CD4-positive, alpha-beta T cell treated with Interleukin-10 for 1 hour (primary cell): ENCODE results near the gene SLC22A4.

Source experiments
- DNase-seq: peaks from one replicate; pipeline ENCODE4 v3.0.0-alpha.2; 2020

Gene SLC22A4

DNA sequence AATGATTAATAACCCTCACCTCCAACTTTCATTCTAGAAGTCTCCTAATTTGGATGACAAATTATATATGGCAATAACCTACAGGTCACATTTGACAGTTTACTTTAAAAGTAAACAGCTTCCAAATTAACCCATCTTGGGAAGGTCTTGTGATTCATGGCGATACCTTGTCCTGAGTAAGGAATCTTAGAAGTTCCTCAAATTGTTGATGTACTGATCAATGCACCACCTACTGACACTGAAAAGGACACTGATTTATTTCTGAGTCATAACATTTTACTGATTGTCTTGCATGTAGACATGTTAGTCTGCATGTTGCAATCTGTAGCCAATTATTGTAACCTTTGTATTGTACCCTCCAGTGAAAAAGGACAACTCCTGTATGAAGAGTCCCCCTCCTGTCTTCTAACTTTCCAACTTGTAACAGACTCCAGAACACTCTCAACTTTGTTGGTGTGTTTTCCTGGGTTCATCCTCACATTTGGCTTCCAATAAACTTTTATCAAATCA, 59.3 kb downstream of the SLC22A4 start:
- no peak for DNase-seq

DNA sequence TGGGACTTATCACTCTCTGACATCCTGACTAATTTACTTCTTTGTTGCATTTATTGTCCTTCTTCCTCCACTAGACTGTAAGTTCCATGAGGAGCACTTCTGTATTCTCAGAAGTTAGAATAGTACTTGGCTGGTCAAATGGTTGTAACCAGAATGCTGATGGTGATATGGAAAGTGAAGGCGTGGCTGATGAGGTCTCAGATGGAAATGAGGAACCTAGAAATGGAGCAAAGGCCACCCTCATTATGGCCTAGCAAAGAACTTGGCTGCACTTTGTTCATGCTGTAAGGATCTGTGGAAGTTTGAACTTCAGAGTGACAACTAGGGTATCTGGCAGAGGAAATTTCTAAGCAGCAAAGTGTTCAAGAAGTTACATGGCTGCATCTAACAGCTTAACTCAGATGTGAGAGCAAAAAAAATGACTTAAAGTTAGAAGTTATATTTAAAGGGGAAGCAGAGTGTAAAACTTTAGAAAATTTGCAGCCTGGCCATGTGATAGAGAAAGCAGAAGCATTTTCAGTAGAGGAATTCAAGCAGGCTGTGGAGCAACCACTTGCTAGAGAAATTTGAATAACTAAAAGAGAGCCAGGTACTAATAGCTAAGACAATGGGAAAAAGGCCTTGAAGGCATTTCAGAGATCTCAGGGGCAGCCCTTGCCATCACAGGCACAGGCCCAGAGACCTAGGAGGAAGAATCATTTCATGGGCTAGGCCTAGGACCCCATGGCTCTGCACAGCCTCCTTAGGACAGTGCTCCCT, 60.4 kb downstream of the SLC22A4 start:
- no peak for DNase-seq

DNA sequence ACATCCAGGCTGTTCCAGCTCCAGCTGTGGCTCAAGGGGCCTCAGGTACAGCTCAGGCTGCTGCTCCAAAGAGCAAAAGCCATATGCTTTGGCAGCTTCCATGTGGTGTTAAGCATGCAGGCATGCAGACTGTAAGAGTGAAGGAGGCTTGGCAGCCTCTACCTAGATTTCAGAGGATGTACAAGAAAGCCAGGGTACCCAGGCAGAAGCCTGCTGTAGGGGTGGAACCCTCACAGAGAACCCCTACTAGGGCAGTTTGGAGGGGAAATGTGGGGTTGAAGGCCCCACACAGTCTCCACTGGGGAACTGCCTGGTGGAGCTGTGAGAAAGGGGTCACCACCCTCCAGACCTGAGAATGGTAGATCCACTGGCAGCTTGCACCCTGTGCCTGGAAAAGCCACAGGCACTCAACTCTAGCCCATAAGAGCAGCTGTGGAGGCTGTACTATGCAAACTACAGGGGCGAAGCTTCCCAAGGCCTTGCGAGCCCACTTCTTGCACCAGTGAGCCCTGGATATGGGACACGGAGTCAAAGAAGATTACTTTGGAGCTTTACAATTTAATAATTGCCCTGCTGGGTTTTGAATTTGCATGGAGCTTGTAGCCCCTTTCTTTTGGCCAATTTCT, 61.1 kb downstream of the SLC22A4 start:
- DNase-seq, result no peak

DNA sequence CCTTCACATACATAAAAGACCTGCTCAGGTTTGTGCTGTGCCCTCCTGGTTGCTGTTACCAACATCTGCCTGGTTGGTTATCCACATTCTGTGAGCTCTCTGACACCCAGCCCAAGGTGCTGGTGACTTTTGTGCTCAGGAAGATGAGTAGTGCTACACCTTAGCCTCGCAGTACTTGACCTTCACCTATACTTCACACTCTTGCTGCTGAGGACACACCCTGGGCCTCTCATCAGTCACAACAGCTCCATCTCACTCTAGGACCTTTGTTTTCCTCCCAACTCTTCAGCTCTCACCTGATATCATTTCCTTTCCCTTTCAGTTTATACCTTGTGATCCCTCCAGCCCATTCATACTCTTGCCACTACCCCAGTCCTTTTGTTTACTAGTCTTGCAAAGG, 64.6 kb downstream of the SLC22A4 start:
- DNase-seq, result no peak

DNA sequence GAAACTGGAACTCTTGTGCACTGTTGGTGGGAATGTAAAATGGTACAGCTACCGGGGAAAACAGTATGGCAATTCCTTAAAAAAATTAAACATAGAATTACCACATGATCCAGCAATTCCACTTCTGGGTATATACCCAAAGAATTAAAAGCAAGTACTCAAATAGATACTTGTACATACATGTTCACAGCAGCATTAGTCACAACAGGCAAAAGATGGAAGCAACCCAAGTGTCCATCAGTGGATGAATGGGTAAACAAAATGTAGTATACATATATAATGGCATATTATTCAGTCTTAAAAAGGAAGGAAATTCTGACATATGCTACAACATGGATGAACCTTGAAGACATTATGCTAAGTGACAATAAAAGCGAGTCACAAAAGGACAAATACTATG, 67.9 kb downstream of the SLC22A4 start:
- DNase-seq, result no peak

DNA sequence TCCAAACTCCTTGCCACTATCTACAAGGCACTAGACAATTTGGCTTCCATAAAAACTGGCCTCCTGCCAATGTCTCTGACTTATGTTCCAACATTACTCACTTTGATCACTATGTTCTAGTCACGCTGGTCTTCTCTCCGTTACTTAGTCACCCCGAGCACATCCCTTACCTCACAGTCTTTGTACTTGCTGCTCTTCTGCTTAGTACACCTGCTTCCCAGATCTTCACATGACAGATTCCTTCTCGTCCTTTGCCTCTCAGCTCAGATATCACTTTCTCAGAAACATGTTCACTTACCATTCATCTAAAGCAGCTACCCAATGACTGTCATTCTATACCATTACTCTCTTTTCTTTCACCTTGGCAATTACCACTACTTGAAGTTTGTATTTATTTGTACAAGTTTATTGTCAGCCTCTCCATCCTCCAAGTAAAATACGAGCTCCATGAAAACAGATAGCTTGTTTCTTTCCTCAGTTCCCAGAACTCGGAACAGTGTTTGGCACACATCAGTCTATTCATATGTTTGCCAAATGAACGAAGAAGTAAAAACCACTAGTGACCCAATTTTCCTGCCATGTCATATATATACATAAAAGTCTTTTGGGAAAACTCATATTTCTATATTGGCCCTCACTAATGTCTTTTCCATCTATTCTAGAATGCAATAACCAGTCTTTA, 69.4 kb downstream of the SLC22A4 start:
- no peak for DNase-seq

DNA sequence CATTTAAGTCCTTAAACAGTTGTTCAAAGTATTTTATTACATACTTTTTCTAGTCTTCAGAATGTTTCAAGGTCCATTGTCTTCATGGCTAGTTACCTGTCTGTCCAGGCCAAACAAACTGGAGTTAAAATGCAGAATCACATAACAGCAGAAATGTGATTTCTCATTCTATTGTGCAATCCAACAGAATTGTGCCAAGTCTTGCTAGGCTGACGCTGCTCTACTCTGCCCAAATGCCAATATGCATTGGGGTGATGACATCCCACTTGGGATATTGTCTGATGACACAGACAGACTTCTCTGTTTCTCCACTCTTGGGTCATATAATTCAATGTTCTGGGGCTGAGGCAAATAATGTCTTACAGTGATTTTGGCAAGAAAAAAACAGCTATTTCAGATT, 70.1 kb downstream of the SLC22A4 start:
- DNase-seq, result no peak

DNA sequence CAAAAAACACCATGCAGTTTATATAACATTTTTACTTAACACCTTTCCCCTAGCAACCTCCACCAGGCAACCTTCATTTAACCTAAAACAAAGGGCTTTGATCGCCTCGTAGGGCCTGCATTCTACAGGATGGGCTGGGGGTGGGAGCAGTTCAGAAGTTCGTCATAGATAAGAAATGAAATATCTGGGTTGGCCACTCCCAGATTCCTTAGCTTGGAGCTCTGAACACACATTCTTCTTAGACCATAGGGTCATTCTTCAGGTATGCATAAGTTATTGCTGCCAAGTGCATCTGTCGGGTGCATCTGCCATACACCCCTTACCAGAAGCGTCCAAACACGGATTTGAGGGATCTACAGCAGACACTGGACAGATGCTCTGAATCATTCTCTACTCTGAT, 71.0 kb downstream of the SLC22A4 start:
- no peak for DNase-seq

DNA sequence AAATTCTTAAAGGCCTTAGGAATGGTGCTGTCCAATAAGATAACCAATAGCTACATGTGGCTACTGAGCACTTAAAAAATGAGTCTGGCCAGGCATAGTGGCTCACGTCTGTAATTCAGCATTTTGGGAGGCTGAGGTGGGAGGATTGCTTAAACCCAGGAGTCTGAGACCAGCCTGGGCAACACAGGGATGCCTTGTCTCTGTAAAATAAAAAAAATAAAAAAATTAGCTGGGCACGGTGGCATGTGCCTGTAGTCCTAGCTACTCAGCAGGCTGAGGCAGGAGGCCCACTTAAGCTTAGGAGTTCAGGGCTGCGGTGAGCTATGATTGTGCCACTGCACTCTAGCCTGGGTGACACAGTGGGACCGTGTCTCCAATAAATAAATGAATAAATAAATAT, 74.0 kb downstream of the SLC22A4 start:
- DNase-seq, result no peak

DNA sequence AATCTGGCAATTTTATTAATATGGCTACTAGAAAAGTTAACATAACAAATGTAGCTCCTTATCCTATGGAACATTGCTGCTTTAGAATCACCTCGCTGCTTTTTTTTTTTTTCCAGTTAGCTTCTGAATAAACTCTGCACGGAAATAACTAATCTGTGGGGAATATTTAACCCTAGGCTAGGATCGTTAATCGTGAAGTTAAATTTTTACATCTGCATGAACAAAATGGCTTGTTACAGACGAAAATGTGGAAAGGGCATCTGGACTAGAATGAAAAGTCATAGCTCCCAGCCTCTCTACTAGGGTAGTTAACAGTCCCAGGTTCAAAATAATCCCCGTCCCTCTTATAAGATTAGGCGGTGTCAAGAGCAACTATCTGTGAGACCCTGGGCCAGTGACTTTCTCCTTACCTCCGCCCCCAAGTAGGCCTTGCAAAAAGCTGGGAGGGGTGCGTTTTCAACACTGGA, 74.8 kb downstream of the SLC22A4 start:
- DNase-seq, result no peak

DNA sequence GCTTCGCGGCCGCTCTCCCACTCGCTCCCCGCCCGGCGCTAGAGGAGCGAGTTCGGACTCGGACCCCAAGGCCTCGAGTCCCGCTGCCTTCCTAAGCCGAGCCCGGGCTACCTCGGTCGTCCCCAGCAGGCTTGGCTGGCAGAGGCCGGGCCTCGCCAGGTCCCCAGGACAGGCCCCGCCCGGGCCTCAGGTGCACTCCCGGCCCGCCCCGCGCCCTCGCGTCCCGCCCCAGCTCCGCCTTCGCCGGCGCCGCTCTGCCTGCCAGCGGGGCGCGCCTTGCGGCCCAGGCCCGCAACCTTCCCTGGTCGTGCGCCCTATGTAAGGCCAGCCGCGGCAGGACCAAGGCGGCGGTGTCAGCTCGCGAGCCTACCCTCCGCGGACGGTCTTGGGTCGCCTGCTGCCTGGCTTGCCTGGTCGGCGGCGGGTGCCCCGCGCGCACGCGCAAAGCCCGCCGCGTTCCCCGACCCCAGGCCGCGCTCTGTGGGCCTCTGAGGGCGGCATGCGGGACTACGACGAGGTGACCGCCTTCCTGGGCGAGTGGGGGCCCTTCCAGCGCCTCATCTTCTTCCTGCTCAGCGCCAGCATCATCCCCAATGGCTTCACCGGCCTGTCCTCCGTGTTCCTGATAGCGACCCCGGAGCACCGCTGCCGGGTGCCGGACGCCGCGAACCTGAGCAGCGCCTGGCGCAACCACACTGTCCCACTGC, 75.4 kb downstream of the SLC22A4 start, which contains the start of gene SLC22A5:
TSS of gene SLC22A5 (plus strand) at position 237 of the 707 bp plus-strand sequence. CDS start at position 500, 263 bp downstream.
- DNase-seq, result peak; percentile 64

DNA sequence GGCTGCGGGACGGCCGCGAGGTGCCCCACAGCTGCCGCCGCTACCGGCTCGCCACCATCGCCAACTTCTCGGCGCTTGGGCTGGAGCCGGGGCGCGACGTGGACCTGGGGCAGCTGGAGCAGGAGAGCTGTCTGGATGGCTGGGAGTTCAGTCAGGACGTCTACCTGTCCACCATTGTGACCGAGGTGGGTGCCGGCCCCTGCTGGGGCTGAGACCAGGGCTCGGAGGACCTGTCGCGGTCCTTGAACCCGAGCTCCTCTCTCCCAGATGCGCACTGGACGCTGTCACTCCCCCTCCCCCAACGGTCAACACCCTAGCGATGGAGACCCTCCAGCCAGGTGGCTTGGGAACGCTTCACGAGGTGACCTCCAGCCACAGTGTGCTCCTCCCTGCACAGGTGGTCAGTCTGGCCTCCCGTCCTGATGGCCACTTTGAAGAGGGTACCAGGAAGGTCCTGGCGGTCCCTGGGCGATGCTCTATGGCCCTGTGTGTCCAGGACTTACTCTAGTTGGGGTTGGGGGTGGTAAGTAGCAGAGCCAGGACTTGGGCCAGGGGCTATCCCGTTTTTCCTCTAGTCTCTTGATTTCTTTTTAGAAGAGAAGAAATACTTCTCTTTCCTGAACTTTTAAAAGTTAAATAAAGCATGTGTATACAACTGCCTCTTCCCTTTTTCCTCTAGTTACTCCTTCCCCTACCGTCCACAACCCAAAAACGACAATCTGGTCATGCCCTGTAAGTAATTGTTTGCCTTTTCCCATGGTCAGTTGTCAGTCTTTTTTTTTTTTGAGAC, 76.2 kb downstream of the SLC22A4 start:
- DNase-seq, result no peak

DNA sequence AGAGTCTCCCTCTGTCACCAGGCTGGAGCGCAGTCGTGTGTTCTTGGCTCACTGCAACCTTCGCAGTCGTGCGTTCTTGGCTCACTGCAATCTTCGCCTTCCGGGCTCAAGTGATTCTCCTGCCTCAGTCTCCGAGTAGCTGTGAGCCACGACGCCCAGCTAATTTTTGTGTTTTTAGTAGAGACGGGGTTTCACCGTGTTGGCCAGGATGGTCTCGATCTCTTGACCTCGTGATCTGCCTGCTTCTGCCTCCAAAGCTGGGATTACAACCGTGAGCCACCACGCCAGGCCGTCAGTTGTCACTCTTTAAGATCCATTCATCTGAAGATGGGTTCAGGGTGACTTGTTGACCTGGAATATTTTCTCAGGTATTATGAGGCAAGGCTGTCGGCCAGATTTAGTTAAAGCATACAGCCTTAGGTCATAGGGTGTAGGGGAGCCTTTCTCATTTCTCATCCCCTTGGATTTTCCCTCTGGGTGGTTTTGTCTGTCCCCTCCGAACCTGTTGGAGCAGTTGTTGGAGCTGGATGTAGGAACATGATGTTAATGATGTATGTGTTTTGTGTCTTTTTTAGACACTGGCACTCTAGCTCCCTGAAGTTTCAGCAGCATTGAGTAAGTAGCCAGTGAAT, 76.9 kb downstream of the SLC22A4 start:
- DNase-seq, result no peak

DNA sequence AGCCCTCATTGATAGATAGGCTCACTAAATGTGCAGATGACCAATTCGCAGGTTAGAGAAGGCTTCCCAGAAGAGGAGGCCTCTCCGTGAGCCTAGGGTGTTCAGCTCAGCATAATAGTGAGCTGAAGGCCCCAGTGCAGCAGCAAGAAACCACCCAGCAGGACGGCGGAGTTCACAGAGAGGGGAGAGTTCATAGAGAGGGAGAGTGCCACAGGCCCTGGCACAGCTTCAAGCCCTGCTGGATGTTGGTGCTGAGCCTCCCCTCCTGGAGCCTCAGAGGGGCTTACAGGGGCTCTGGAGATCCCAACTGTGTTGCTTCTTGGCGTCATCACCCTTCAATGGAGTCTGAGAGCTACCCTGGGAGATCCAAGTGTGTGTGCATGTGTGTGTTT, 77.4 kb downstream of the SLC22A4 start:
- DNase-seq, result no peak

DNA sequence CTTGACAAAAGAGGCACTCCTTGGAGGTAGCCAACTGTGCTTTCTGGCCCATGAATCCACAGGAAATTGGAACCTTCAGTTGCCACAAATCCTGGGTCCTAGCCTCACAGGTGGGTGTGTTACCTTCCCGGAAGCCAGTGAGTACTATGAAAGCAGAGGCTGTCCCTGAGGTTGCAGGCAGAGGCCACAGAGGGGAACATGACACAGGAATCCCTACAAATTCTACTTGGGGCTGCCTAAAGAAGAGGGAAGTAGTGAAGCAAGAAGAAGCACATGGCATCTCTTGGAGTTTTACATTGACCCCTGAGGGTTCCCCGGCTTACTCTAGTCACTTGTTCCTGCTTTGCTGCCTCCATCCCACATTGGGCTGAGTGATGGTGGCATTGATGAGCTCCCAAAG, 77.9 kb downstream of the SLC22A4 start:
- DNase-seq, result no peak

DNA sequence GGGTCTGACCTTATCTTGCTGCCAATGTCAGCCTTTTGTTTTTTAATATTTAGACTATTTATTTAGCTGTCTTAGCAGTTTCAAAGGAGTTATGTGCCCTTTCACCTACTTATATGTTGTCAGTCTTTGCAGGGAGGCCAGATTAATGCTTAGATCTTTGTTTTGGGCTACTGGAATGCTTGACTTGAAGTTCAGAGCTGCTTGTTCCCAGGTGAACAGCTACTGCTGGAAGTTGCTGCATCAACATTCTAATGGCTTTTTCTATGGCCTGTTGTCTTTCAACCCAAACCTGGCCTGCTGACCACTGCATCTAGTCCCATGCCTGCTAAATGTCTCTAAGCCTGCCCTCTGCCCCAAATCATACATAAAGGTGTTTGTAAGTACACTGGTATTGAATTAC, 78.3 kb downstream of the SLC22A4 start:
- no peak for DNase-seq

DNA sequence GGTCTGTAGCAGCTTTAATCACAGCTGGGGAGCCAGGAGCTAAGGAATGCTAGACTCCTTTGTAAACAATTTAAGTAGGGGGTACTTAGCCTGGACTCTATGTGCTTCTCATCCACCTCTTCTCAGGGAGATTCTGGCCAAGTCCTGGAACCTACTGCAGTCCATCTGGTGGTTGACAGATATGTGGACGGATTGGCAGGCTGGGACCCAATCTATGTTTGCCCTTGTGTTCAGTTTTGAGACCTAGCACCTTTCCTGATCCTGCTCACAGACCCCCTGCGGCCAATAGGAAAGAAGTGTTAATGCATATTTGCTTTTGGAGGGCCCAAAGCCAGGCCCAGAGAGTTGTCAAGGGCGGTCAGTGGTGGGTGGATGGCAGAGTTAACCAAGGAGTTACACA, 81.8 kb downstream of the SLC22A4 start:
- no peak for DNase-seq

DNA sequence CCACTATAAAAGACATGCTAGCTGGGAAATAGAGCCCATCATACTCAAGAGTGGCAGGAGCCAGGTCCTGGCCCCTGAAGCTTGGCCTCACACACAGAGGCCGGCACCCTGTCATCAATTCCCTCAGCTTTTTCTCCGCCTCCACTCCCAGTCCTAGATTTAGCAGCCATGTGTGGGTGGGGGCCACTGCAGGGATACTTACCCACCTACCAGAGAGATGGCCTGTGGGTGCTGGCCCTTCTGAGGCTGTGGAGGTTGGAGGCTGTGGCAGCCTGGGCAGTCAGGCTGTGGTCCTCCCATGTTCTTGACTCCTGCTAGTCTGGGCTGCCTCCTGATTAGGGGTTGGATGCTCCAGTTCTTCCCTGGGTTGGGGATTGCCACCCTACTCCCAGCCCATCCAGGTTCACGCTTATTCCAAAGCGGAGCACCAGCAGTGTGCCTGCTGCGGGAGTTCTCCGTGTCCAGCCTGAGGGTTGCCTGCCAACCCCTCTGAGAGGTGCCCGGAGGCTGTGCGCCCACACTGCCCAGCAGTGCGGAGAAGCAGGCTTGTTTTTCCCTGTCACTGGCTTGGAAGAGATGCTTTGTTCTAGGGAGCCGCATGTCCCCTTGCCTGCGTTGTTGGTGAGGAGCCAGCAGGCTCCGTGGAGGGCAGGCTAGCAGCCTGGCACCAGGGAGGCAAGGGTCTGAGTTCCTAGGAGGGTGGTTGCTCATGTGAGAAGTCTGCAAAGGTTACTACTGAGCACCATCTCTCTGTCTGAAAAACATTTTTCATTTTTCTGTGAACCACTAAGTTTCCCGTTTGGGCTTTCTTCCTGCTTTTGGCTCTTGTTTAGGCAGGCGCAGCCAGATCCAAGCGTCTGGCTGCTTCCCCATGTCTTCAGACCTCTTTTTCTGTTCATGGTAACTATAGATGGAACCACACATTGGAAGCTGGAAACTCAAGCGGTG, 82.8 kb downstream of the SLC22A4 start:
- no peak for DNase-seq

DNA sequence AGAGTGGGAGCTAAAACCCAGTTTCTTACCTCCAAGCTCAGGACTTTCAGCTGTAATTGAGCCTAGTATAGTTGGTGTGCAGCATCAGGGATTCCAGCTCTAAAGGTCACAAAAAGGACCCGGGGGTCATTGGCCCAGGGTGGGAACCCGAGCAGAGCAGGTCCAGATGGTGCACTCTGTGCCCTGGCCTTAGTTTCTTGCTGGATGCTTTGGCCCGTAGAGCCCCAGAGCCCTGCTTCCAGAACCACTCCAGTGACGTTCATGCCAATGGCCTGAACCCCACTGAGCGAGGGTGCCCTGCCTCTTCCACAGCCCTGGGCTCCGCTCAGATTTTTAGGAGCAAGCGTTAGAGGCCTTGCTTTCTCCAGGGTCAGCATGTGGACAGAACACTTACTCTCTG, 83.5 kb downstream of the SLC22A4 start:
- DNase-seq, result no peak

DNA sequence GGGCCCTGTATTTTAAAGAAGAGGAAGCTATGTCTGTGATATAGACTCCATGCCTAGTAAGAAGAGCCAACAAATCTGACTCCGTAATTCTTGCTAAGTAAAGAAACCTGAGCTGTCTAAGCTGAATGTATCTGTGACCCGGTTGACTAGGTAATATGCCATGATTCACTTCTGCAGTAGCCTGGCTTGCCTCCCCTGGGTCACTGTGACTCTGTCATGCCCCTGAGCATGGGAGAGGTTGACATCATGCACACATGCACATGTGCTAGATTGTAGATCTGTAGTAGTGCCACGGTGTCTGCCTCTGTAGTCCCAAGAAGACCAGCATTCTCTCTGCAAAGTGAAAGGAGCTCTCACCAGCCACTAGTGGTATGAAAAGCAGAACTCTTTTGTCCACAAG, 84.4 kb downstream of the SLC22A4 start:
- DNase-seq, result no peak

DNA sequence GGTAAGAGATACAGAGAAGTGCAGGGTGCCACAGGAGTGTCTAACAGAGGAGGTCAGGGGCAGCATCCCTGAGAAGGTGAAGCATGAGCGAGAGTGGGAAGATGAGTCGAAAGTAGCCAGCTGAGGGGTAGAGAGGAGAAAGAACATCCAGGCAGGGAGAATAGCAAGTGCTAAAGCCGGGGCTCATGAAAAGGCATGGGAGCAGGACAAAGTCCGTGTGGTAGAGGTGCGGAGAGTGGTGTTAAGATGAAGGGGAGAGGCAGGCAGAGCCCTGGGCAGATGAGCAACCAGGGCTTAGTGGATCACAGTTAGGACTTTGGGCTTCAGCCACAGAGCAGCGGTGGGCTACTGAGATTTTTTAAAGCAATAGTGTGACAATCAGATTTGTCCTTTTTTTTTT, 85.9 kb downstream of the SLC22A4 start:
- DNase-seq, result no peak
